ENCODE data around the gene FAU.
A peak's percentile ranks its signal among the peaks of the same experiment; 100 is the strongest.

FAU gene

GRCh38 chr11:65100674-65101350 lies 21.1 kb downstream of the FAU start:
- Histone ChIP-seq H3K4me3 (ENCODE audit: low read depth, low read length) (no peak overlapping the region), H3K4me1 (no peaks in the 10 kb centered on the region), H3K36me3 (no peaks in the 10 kb centered on the region), H3K27me3 (no peaks in the 10 kb centered on the region), H3K9me3 (no peaks in the 10 kb centered on the region)
- no peak for TF ChIP-seq CTCF (IDR thresholded peaks at IDR 0.05; ENCODE audit: low read depth, low read length)
- no peak for DNase-seq

GRCh38 chr11:65096926-65097325 lies 25.0 kb downstream of the FAU start:
- no peaks in the 10 kb centered on the region for H3K4me1 ChIP-seq
- H3K27me3 ChIP-seq, result no peaks in the 10 kb centered on the region
- no peaks in the 10 kb centered on the region for H3K9me3 ChIP-seq
- H3K36me3 ChIP-seq, result no peaks in the 10 kb centered on the region
- DNase-seq, result no peak
- H3K4me3 ChIP-seq (ENCODE audit: low read depth, low read length), result peak overlapping the region; percentile 69; the same call in 1 of the 2 replicates
- TF ChIP-seq CTCF (IDR thresholded peaks at IDR 0.05; ENCODE audit: low read depth, low read length), result no peak

- H3K4me3 ChIP-seq (ENCODE audit: low read depth, low read length), result peak within 1 kb of the TSS; percentile 69
- H3K36me3 ChIP-seq, result no peaks in the 10 kb centered on the region
- H3K4me1 ChIP-seq, result no peaks in the 10 kb centered on the region
- no peak for TF ChIP-seq CTCF (IDR thresholded peaks at IDR 0.05; ENCODE audit: low read depth, low read length)
- H3K27me3 ChIP-seq, result no peaks in the 10 kb centered on the region
- DNase-seq, result peak; percentile 80
- H3K9me3 ChIP-seq, result no peaks in the 10 kb centered on the region
These were observed 25.7 kb downstream of the FAU start, which contains the start of gene VPS51 for GRCh38 chr11:65095974-65096806. Gene VPS51, plus strand, starts transcription at chr11:65096214. Its CDS starts 37 bp downstream, at chr11:65096251.

- no peak for DNase-seq
- no peaks in the 10 kb centered on the region for H3K4me1 ChIP-seq
- H3K27me3 ChIP-seq, result no peaks in the 10 kb centered on the region
- no peak overlapping the region; the same call in 1 of the 2 replicates for H3K4me3 ChIP-seq (ENCODE audit: low read depth, low read length)
- H3K9me3 ChIP-seq, result no peaks in the 10 kb centered on the region
- TF ChIP-seq CTCF (IDR thresholded peaks at IDR 0.05; ENCODE audit: low read depth, low read length), result no peak
- H3K36me3 ChIP-seq, result no peaks in the 10 kb centered on the region
These were observed 26.5 kb downstream of the FAU start for GRCh38 chr11:65095427-65095826.

GRCh38 chr11:65090628-65091027 lies 31.3 kb downstream of the FAU start:
- Histone ChIP-seq H3K4me1 (no peaks in the 10 kb centered on the region), H3K4me3 (ENCODE audit: low read depth, low read length) (no peak overlapping the region), H3K36me3 (no peaks in the 10 kb centered on the region), H3K27me3 (no peaks in the 10 kb centered on the region), H3K9me3 (no peaks in the 10 kb centered on the region)
- DNase-seq, result no peak
- no peak for TF ChIP-seq CTCF (IDR thresholded peaks at IDR 0.05; ENCODE audit: low read depth, low read length)

GRCh38 chr11:65089621-65090020 lies 32.3 kb downstream of the FAU start:
- Histone ChIP-seq H3K27me3 (no peaks in the 10 kb centered on the region), H3K4me1 (no peaks in the 10 kb centered on the region), H3K4me3 (ENCODE audit: low read depth, low read length) (no peak overlapping the region), H3K9me3 (no peaks in the 10 kb centered on the region), H3K36me3 (no peaks in the 10 kb centered on the region)
- no peak for TF ChIP-seq CTCF (IDR thresholded peaks at IDR 0.05; ENCODE audit: low read depth, low read length)
- no peak for DNase-seq
